ENCODE results near the gene HSD17B12. TPM values are rescaled to one million over a fixed set of nuclear protein-coding genes. Genes with fewer than 3 reads are reported as not detected.

HSD17B12 gene
- total and polyA plus RNA-seq, 2 experiments from 2014 or later, result 128 to 168 TPM

DNA sequence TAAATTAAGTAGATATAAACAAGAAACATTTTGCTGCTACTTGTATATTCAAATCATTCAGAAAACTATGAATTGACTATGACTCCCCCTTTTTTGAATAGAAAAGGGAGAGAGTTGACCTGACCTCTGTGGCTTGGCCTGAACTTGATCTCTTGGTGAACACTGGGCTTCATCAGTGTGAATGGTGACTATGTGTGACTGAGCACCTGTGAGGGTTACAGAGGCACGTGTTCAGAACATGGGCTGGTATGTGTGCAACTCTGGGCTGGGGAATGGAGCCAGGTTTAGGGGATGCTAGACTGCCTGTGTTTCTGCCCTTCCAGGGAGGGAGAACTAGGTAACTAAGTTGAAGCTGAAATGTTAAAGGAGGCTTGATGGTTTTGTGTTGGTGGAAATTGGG is 29.2 kb downstream of the HSD17B12 start (continued):
- TF ChIP-seq, protein P1, sequence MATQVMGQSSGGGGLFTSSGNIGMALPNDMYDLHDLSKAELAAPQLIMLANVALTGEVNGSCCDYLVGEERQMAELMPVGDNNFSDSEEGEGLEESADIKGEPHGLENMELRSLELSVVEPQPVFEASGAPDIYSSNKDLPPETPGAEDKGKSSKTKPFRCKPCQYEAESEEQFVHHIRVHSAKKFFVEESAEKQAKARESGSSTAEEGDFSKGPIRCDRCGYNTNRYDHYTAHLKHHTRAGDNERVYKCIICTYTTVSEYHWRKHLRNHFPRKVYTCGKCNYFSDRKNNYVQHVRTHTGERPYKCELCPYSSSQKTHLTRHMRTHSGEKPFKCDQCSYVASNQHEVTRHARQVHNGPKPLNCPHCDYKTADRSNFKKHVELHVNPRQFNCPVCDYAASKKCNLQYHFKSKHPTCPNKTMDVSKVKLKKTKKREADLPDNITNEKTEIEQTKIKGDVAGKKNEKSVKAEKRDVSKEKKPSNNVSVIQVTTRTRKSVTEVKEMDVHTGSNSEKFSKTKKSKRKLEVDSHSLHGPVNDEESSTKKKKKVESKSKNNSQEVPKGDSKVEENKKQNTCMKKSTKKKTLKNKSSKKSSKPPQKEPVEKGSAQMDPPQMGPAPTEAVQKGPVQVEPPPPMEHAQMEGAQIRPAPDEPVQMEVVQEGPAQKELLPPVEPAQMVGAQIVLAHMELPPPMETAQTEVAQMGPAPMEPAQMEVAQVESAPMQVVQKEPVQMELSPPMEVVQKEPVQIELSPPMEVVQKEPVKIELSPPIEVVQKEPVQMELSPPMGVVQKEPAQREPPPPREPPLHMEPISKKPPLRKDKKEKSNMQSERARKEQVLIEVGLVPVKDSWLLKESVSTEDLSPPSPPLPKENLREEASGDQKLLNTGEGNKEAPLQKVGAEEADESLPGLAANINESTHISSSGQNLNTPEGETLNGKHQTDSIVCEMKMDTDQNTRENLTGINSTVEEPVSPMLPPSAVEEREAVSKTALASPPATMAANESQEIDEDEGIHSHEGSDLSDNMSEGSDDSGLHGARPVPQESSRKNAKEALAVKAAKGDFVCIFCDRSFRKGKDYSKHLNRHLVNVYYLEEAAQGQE (IDR thresholded peaks at IDR 0.05; ENCODE audit: unreplicated experiment), result no peak

DNA sequence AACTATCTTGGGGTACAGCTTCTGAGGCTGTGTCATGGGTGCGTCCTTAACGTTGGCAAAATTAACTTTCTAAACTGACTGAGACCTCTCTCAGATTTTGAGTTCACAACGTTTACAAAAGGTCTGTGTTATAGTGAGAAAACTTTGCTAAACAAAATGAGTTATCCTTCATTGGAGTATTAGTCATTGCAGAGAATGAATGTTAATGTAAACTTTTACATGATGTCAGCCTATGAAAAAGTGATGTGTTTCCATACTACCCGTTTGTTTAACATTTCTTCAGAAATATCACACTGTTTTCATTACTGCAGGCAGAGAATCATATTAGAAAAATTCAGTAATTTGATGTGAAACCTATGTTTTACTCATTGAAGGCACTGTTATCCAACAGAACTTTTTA is 32.1 kb downstream of the HSD17B12 start:
- Histone ChIP-seq H3K9me2 (ENCODE audit: insufficient read depth) (no peaks in the 10 kb centered on the region), H3K4me3 (no peak overlapping the region), H3K27ac (ENCODE audit: low read depth) (no peak overlapping the region), H3F3A (replicated peaks; ENCODE audit: low read depth) (no peaks in the 10 kb centered on the region), H3K4me2 (no peak overlapping the region), H3K36me3 (ENCODE audit: insufficient read depth) (0 out of 2 replicates have a peak, but pooled peaks cover 3% of the 10 kb centered on the region), H3K27me3 (ENCODE audit: insufficient read depth) (no peaks in the 10 kb centered on the region), H3K4me1 (ENCODE audit: insufficient read depth) (peaks cover 5% of the 10 kb centered on the region; the same call in 1 of the 2 replicates), H4K20me1 (replicated peaks; ENCODE audit: insufficient read depth) (peaks cover 56% of the 10 kb centered on the region), H2AFZ (no peak overlapping the region), H3K79me2 (replicated peaks; ENCODE audit: insufficient read depth) (peaks cover 100% of the 10 kb centered on the region)
- Mint-ChIP-seq H3K4me1 (peaks cover 2% of the 10 kb centered on the region; the same call in 1 of the 3 replicates), H3K27ac (no peak overlapping the region), H3K9me3 (0 out of 3 replicates have a peak, but pooled peaks cover 3% of the 10 kb centered on the region), H3K4me3 (no peak overlapping the region), H3K27me3 (ENCODE audit: insufficient read depth, low read depth, poor library complexity) (peaks cover 3% of the 10 kb centered on the region), H3K36me3 (ENCODE audit: low read depth) (peaks cover 23% of the 10 kb centered on the region)
- TF ChIP-seq EZH2phosphoT487 (IDR thresholded peaks at IDR 0.05; ENCODE audit: unreplicated experiment), result no peak
- TF ChIP-seq CREB1 (CRISPR knock-in tag; IDR thresholded peaks at IDR 0.05; ENCODE audit: low read depth), result no peak
- no peak for TF ChIP-seq NANOG (IDR thresholded peaks at IDR 0.05; ENCODE audit: borderline replicate concordance)
- DNase-seq (ENCODE audit: low spot score), result no peak
- no peak for ATAC-seq

DNA sequence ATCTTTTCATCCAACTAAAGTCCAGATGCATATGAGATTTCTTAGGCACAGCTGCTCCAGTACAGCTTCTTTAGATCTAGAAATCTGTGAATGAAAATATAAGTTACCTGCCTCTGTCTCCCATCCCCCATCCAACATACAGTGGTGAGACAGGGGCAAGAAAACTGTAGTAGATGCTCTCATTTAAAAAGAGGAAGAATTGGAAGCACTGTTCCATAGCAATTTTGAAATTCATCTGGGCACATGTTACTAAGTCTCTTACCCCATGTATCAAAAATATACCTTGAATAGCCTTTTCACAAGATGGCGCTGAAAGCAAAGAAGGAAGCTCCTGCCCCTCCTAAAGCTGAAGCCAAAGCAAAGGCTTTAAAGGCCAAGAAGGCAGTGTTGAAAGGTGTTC is 37.8 kb downstream of the HSD17B12 start:
- Histone ChIP-seq H3K9me2 (ENCODE audit: insufficient read depth) (no peaks in the 10 kb centered on the region), H2AFZ (no peak overlapping the region), H3K79me2 (replicated peaks; ENCODE audit: insufficient read depth) (peaks cover 100% of the 10 kb centered on the region), H3K27ac (ENCODE audit: low read depth) (no peak overlapping the region), H3K36me3 (ENCODE audit: insufficient read depth) (0 out of 2 replicates have a peak, but pooled peaks cover 3% of the 10 kb centered on the region), H4K20me1 (replicated peaks; ENCODE audit: insufficient read depth) (peaks cover 22% of the 10 kb centered on the region), H3K4me2 (no peak overlapping the region), H3K4me1 (ENCODE audit: insufficient read depth) (no peaks in the 10 kb centered on the region), H3F3A (replicated peaks; ENCODE audit: low read depth) (no peaks in the 10 kb centered on the region), H3K4me3 (no peak overlapping the region), H3K27me3 (ENCODE audit: insufficient read depth) (no peaks in the 10 kb centered on the region)
- ATAC-seq (no peak), DNase-seq (ENCODE audit: low spot score) (no peak)
- peaks cover 3% of the 10 kb centered on the region; the same call in 1 of the 3 replicates for H3K4me1 Mint-ChIP-seq
- no peaks in the 10 kb centered on the region for H3K27me3 Mint-ChIP-seq (ENCODE audit: insufficient read depth, low read depth, poor library complexity)
- no peak overlapping the region for H3K4me3 Mint-ChIP-seq
- H3K36me3 Mint-ChIP-seq (ENCODE audit: low read depth), result peaks cover 22% of the 10 kb centered on the region
- no peak overlapping the region for H3K27ac Mint-ChIP-seq
- no peaks in the 10 kb centered on the region for H3K9me3 Mint-ChIP-seq
- TF ChIP-seq NANOG (IDR thresholded peaks at IDR 0.05; ENCODE audit: borderline replicate concordance) (no peak), STAT1 (IDR thresholded peaks at IDR 0.05; ENCODE audit: unreplicated experiment) (no peak), JUNB (IDR thresholded peaks at IDR 0.05; ENCODE audit: unreplicated experiment) (no peak), EZH2phosphoT487 (IDR thresholded peaks at IDR 0.05; ENCODE audit: unreplicated experiment) (no peak), CREB1 (CRISPR knock-in tag; IDR thresholded peaks at IDR 0.05; ENCODE audit: low read depth) (no peak), POLR2AphosphoS5 (IDR thresholded peaks at IDR 0.05; ENCODE audit: low read depth) (no peak)
- TF ChIP-seq, protein P2, sequence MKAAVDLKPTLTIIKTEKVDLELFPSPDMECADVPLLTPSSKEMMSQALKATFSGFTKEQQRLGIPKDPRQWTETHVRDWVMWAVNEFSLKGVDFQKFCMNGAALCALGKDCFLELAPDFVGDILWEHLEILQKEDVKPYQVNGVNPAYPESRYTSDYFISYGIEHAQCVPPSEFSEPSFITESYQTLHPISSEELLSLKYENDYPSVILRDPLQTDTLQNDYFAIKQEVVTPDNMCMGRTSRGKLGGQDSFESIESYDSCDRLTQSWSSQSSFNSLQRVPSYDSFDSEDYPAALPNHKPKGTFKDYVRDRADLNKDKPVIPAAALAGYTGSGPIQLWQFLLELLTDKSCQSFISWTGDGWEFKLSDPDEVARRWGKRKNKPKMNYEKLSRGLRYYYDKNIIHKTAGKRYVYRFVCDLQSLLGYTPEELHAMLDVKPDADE (IDR thresholded peaks at IDR 0.05), result no peak
- TF ChIP-seq, protein P3, sequence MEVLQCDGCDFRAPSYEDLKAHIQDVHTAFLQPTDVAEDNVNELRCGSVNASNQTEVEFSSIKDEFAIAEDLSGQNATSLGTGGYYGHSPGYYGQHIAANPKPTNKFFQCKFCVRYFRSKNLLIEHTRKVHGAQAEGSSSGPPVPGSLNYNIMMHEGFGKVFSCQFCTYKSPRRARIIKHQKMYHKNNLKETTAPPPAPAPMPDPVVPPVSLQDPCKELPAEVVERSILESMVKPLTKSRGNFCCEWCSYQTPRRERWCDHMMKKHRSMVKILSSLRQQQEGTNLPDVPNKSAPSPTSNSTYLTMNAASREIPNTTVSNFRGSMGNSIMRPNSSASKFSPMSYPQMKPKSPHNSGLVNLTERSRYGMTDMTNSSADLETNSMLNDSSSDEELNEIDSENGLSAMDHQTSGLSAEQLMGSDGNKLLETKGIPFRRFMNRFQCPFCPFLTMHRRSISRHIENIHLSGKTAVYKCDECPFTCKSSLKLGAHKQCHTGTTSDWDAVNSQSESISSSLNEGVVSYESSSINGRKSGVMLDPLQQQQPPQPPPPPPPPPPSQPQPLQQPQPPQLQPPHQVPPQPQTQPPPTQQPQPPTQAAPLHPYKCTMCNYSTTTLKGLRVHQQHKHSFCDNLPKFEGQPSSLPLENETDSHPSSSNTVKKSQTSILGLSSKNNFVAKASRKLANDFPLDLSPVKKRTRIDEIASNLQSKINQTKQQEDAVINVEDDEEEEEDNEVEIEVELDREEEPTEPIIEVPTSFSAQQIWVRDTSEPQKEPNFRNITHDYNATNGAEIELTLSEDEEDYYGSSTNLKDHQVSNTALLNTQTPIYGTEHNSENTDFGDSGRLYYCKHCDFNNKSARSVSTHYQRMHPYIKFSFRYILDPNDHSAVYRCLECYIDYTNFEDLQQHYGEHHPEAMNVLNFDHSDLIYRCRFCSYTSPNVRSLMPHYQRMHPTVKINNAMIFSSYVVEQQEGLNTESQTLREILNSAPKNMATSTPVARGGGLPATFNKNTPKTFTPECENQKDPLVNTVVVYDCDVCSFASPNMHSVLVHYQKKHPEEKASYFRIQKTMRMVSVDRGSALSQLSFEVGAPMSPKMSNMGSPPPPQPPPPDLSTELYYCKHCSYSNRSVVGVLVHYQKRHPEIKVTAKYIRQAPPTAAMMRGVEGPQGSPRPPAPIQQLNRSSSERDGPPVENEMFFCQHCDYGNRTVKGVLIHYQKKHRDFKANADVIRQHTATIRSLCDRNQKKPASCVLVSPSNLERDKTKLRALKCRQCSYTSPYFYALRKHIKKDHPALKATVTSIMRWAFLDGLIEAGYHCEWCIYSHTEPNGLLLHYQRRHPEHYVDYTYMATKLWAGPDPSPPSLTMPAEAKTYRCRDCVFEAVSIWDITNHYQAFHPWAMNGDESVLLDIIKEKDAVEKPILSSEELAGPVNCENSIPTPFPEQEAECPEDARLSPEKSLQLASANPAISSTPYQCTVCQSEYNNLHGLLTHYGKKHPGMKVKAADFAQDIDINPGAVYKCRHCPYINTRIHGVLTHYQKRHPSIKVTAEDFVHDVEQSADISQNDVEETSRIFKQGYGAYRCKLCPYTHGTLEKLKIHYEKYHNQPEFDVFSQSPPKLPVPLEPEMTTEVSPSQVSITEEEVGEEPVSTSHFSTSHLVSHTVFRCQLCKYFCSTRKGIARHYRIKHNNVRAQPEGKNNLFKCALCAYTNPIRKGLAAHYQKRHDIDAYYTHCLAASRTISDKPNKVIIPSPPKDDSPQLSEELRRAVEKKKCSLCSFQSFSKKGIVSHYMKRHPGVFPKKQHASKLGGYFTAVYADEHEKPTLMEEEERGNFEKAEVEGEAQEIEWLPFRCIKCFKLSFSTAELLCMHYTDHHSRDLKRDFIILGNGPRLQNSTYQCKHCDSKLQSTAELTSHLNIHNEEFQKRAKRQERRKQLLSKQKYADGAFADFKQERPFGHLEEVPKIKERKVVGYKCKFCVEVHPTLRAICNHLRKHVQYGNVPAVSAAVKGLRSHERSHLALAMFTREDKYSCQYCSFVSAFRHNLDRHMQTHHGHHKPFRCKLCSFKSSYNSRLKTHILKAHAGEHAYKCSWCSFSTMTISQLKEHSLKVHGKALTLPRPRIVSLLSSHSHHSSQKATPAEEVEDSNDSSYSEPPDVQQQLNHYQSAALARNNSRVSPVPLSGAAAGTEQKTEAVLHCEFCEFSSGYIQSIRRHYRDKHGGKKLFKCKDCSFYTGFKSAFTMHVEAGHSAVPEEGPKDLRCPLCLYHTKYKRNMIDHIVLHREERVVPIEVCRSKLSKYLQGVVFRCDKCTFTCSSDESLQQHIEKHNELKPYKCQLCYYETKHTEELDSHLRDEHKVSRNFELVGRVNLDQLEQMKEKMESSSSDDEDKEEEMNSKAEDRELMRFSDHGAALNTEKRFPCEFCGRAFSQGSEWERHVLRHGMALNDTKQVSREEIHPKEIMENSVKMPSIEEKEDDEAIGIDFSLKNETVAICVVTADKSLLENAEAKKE (CRISPR knock-in tag; IDR thresholded peaks at IDR 0.05), result no peak

Measured in GM23338 (cell line).